Measurements from ENCODE around the gene ANKMY2.

DNA sequence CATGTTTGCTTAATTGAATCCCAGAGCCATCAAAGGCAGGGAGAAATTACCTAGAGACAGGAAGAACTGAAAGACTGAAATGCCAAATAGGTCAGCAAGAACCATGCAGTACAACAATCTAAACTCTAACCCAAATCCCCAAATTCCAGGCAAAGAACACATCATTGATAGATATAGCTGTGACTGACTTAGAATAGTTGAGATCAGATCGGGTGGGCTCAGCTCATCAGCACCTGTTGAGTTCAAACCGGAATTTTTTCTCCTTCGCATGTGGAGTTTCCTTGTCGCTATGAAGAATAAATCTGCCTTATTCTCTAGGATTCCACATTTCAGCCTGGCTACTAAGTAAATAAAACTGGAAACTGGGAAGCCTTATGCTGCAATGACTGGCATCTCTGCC is 1.4 kb downstream of the ANKMY2 start:
- TF ChIP-seq, protein P1, sequence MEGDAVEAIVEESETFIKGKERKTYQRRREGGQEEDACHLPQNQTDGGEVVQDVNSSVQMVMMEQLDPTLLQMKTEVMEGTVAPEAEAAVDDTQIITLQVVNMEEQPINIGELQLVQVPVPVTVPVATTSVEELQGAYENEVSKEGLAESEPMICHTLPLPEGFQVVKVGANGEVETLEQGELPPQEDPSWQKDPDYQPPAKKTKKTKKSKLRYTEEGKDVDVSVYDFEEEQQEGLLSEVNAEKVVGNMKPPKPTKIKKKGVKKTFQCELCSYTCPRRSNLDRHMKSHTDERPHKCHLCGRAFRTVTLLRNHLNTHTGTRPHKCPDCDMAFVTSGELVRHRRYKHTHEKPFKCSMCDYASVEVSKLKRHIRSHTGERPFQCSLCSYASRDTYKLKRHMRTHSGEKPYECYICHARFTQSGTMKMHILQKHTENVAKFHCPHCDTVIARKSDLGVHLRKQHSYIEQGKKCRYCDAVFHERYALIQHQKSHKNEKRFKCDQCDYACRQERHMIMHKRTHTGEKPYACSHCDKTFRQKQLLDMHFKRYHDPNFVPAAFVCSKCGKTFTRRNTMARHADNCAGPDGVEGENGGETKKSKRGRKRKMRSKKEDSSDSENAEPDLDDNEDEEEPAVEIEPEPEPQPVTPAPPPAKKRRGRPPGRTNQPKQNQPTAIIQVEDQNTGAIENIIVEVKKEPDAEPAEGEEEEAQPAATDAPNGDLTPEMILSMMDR (IDR thresholded peaks at IDR 0.05 in 4 of 5, conservative IDR thresholded peaks at IDR 0.05 in 1 of 5): no peak
- no peak for TF ChIP-seq POLR2A (IDR thresholded peaks at IDR 0.05)
